Measurements from ENCODE around the gene MVK.

MVK gene

GRCh38 chr12:109573029-109573913, at the start of gene MVK, which contains the start of gene MMAB:
Gene MVK (plus strand): TSS chr12:109573794. CDS start chr12:109574823, 1,029 bp downstream.
Gene MMAB (minus strand): TSS chr12:109573504. CDS start chr12:109573480, 24 bp downstream.
- no peak for TF ChIP-seq CTCF (conservative IDR thresholded peaks at IDR 0.05; ENCODE audit: control insufficient read depth, insufficient read depth, low read depth, low read length)
- DNase-seq (ENCODE audit: low read depth) = peak; percentile 99
- H3K4me3 ChIP-seq (ENCODE audit: control insufficient read depth, low read depth, low read length) = peak within 1 kb of the TSS; percentile 98

GRCh38 chr12:109524466-109525278, 48.9 kb upstream of the MVK start:
- TF ChIP-seq CTCF (conservative IDR thresholded peaks at IDR 0.05; ENCODE audit: control insufficient read depth, insufficient read depth, low read depth, low read length) = no peak
- no peak for DNase-seq (ENCODE audit: low read depth)
- no peak overlapping the region for H3K4me3 ChIP-seq (ENCODE audit: control insufficient read depth, low read depth, low read length)

- no peak for TF ChIP-seq CTCF (conservative IDR thresholded peaks at IDR 0.05; ENCODE audit: control insufficient read depth, insufficient read depth, low read depth, low read length)
- no peak overlapping the region for H3K4me3 ChIP-seq (ENCODE audit: control insufficient read depth, low read depth, low read length)
- DNase-seq (ENCODE audit: low read depth) = no peak
Measured at GRCh38 chr12:109525279-109525585, 48.4 kb upstream of the MVK start.

- DNase-seq (ENCODE audit: low read depth) = no peak
- no peak for TF ChIP-seq CTCF (conservative IDR thresholded peaks at IDR 0.05; ENCODE audit: control insufficient read depth, insufficient read depth, low read depth, low read length)
- no peak overlapping the region for H3K4me3 ChIP-seq (ENCODE audit: control insufficient read depth, low read depth, low read length)
Measured at GRCh38 chr12:109527489-109528123, 46.0 kb upstream of the MVK start.

- no peak for TF ChIP-seq CTCF (conservative IDR thresholded peaks at IDR 0.05; ENCODE audit: control insufficient read depth, insufficient read depth, low read depth, low read length)
- no peak for DNase-seq (ENCODE audit: low read depth)
- H3K4me3 ChIP-seq (ENCODE audit: control insufficient read depth, low read depth, low read length) = no peak overlapping the region
Measured at GRCh38 chr12:109529691-109530640, 43.6 kb upstream of the MVK start.
